NCI-H510A (cell line): Measurements from ENCODE around the gene CARD19.

Source experiments
- DNase-seq: peaks from one replicate; lab custom pipeline; 2025; lab: John Stamatoyannopoulos, UW

The CARD19 gene

GRCh38 chr9:93161786-93162562 lies 66.0 kb downstream of the CARD19 start:
- DNase-seq: no peak
